Measurements from ENCODE around the gene MAD2L2.

Gene MAD2L2

GRCh38 chr1:11652203-11652780 lies 28.7 kb downstream of the MAD2L2 start:
- no peak overlapping the region for H3K9ac ChIP-seq (ENCODE audit: low read length in 2 of 2)
- H3K27ac ChIP-seq (ENCODE audit: low read length) = no peak overlapping the region
- peaks cover 33% of the 10 kb centered on the region for H3K4me1 ChIP-seq (ENCODE audit: control insufficient read depth, insufficient read depth, low read length)

GRCh38 chr1:11651017-11651416 lies 29.9 kb downstream of the MAD2L2 start:
- H3K4me3 ChIP-seq (ENCODE audit: low read length in 2 of 2) = peak overlapping the region in 1 of 2 donors; percentile 47
- peaks cover 33% of the 10 kb centered on the region for H3K4me1 ChIP-seq (ENCODE audit: control insufficient read depth, insufficient read depth, low read length)
- H3K9ac ChIP-seq (ENCODE audit: low read length in 2 of 2) = no peak overlapping the region
- H3K27ac ChIP-seq (ENCODE audit: low read length) = no peak overlapping the region
- peaks cover 17 to 27% of the 10 kb centered on the region in 2 donors for H3K27me3 ChIP-seq (ENCODE audit: control insufficient read depth in 1 of 2, insufficient read depth in 2 of 2, low read length in 2 of 2)
- H3K36me3 ChIP-seq (ENCODE audit: control insufficient read depth in 2 of 2, insufficient read depth in 2 of 2, low read length in 2 of 2) = no peaks in the 10 kb centered on the region
- H3K9me3 ChIP-seq (ENCODE audit: control insufficient read depth in 2 of 2, low read length in 2 of 2) = no peaks in the 10 kb centered on the region

More at GRCh38 chr1:11652203-11652780, 28.7 kb downstream of the MAD2L2 start:
- Histone ChIP-seq H3K4me3 (ENCODE audit: low read length in 2 of 2) (no peak overlapping the region), H3K9me3 (ENCODE audit: control insufficient read depth in 2 of 2, low read length in 2 of 2) (no peaks in the 10 kb centered on the region), H3K27me3 (ENCODE audit: control insufficient read depth in 1 of 2, insufficient read depth in 2 of 2, low read length in 2 of 2) (peaks cover 12 to 19% of the 10 kb centered on the region in 2 donors), H3K36me3 (ENCODE audit: control insufficient read depth in 2 of 2, insufficient read depth in 2 of 2, low read length in 2 of 2) (no peaks in the 10 kb centered on the region)

- H3K27ac ChIP-seq (ENCODE audit: low read length) = no peak overlapping the region
- H3K36me3 ChIP-seq (ENCODE audit: control insufficient read depth in 2 of 2, insufficient read depth in 2 of 2, low read length in 2 of 2) = no peaks in the 10 kb centered on the region
- H3K4me3 ChIP-seq (ENCODE audit: low read length in 2 of 2) = peak overlapping the region in 1 of 2 donors; percentile 47
- H3K4me1 ChIP-seq (ENCODE audit: control insufficient read depth, insufficient read depth, low read length) = peaks cover 28% of the 10 kb centered on the region
- H3K9ac ChIP-seq (ENCODE audit: low read length in 2 of 2) = no peak overlapping the region
- H3K27me3 ChIP-seq (ENCODE audit: control insufficient read depth in 1 of 2, insufficient read depth in 2 of 2, low read length in 2 of 2) = peaks cover 17 to 28% of the 10 kb centered on the region in 2 donors
- no peaks in the 10 kb centered on the region for H3K9me3 ChIP-seq (ENCODE audit: control insufficient read depth in 2 of 2, low read length in 2 of 2)
Observed at GRCh38 chr1:11650331-11650991, 30.5 kb downstream of the MAD2L2 start.

- no peak overlapping the region for H3K9ac ChIP-seq (ENCODE audit: low read length in 2 of 2)
- peaks cover 17 to 28% of the 10 kb centered on the region in 2 donors for H3K27me3 ChIP-seq (ENCODE audit: control insufficient read depth in 1 of 2, insufficient read depth in 2 of 2, low read length in 2 of 2)
- H3K4me3 ChIP-seq (ENCODE audit: low read length in 2 of 2) = peak overlapping the region in 1 of 2 donors; percentile 47
- peaks cover 24% of the 10 kb centered on the region for H3K4me1 ChIP-seq (ENCODE audit: control insufficient read depth, insufficient read depth, low read length)
- H3K27ac ChIP-seq (ENCODE audit: low read length) = no peak overlapping the region
- H3K9me3 ChIP-seq (ENCODE audit: control insufficient read depth in 2 of 2, low read length in 2 of 2) = no peaks in the 10 kb centered on the region
- no peaks in the 10 kb centered on the region for H3K36me3 ChIP-seq (ENCODE audit: control insufficient read depth in 2 of 2, insufficient read depth in 2 of 2, low read length in 2 of 2)
Observed at GRCh38 chr1:11649624-11650330, 31.2 kb downstream of the MAD2L2 start.

- Histone ChIP-seq H3K4me1 (ENCODE audit: control insufficient read depth, insufficient read depth, low read length) (peaks cover 24% of the 10 kb centered on the region), H3K27me3 (ENCODE audit: control insufficient read depth in 1 of 2, insufficient read depth in 2 of 2, low read length in 2 of 2) (peaks cover 17 to 28% of the 10 kb centered on the region in 2 donors), H3K9me3 (ENCODE audit: control insufficient read depth in 2 of 2, low read length in 2 of 2) (no peaks in the 10 kb centered on the region), H3K36me3 (ENCODE audit: control insufficient read depth in 2 of 2, insufficient read depth in 2 of 2, low read length in 2 of 2) (no peaks in the 10 kb centered on the region), H3K27ac (ENCODE audit: low read length) (no peak overlapping the region), H3K9ac (ENCODE audit: low read length in 2 of 2) (no peak overlapping the region), H3K4me3 (ENCODE audit: low read length in 2 of 2) (no peak overlapping the region)
Observed at GRCh38 chr1:11649237-11649623, 31.7 kb downstream of the MAD2L2 start.

- Histone ChIP-seq H3K9me3 (ENCODE audit: control insufficient read depth in 2 of 2, low read length in 2 of 2) (no peaks in the 10 kb centered on the region), H3K4me3 (ENCODE audit: low read length in 2 of 2) (no peak overlapping the region), H3K27me3 (ENCODE audit: control insufficient read depth in 1 of 2, insufficient read depth in 2 of 2, low read length in 2 of 2) (peaks cover 17 to 28% of the 10 kb centered on the region in 2 donors), H3K4me1 (ENCODE audit: control insufficient read depth, insufficient read depth, low read length) (peaks cover 19% of the 10 kb centered on the region), H3K9ac (ENCODE audit: low read length in 2 of 2) (no peak overlapping the region), H3K27ac (ENCODE audit: low read length) (no peak overlapping the region), H3K36me3 (ENCODE audit: control insufficient read depth in 2 of 2, insufficient read depth in 2 of 2, low read length in 2 of 2) (no peaks in the 10 kb centered on the region)
Observed at GRCh38 chr1:11648732-11649158, 32.2 kb downstream of the MAD2L2 start.

GRCh38 chr1:11648039-11648438 lies 32.9 kb downstream of the MAD2L2 start:
- Histone ChIP-seq H3K9ac (ENCODE audit: low read length in 2 of 2) (no peak overlapping the region), H3K36me3 (ENCODE audit: control insufficient read depth in 2 of 2, insufficient read depth in 2 of 2, low read length in 2 of 2) (no peaks in the 10 kb centered on the region), H3K27me3 (ENCODE audit: control insufficient read depth in 1 of 2, insufficient read depth in 2 of 2, low read length in 2 of 2) (peaks cover 17 to 28% of the 10 kb centered on the region in 2 donors), H3K9me3 (ENCODE audit: control insufficient read depth in 2 of 2, low read length in 2 of 2) (no peaks in the 10 kb centered on the region), H3K4me1 (ENCODE audit: control insufficient read depth, insufficient read depth, low read length) (peaks cover 19% of the 10 kb centered on the region), H3K27ac (ENCODE audit: low read length) (no peak overlapping the region), H3K4me3 (ENCODE audit: low read length in 2 of 2) (no peak overlapping the region)

GRCh38 chr1:11647333-11647732 lies 33.6 kb downstream of the MAD2L2 start:
- Histone ChIP-seq H3K27ac (ENCODE audit: low read length) (no peak overlapping the region), H3K9ac (ENCODE audit: low read length in 2 of 2) (no peak overlapping the region), H3K9me3 (ENCODE audit: control insufficient read depth in 2 of 2, low read length in 2 of 2) (no peaks in the 10 kb centered on the region), H3K27me3 (ENCODE audit: control insufficient read depth in 1 of 2, insufficient read depth in 2 of 2, low read length in 2 of 2) (peaks cover 17 to 28% of the 10 kb centered on the region in 2 donors), H3K4me1 (ENCODE audit: control insufficient read depth, insufficient read depth, low read length) (peaks cover 19% of the 10 kb centered on the region), H3K36me3 (ENCODE audit: control insufficient read depth in 2 of 2, insufficient read depth in 2 of 2, low read length in 2 of 2) (no peaks in the 10 kb centered on the region), H3K4me3 (ENCODE audit: low read length in 2 of 2) (no peak overlapping the region)

- H3K4me3 ChIP-seq (ENCODE audit: low read length in 2 of 2) = no peak overlapping the region
- no peaks in the 10 kb centered on the region for H3K9me3 ChIP-seq (ENCODE audit: control insufficient read depth in 2 of 2, low read length in 2 of 2)
- peaks cover 18 to 31% of the 10 kb centered on the region in 2 donors for H3K27me3 ChIP-seq (ENCODE audit: control insufficient read depth in 1 of 2, insufficient read depth in 2 of 2, low read length in 2 of 2)
- no peaks in the 10 kb centered on the region for H3K36me3 ChIP-seq (ENCODE audit: control insufficient read depth in 2 of 2, insufficient read depth in 2 of 2, low read length in 2 of 2)
- no peak overlapping the region for H3K27ac ChIP-seq (ENCODE audit: low read length)
- H3K4me1 ChIP-seq (ENCODE audit: control insufficient read depth, insufficient read depth, low read length) = peaks cover 19% of the 10 kb centered on the region
- H3K9ac ChIP-seq (ENCODE audit: low read length in 2 of 2) = no peak overlapping the region
Observed at GRCh38 chr1:11646317-11646716, 34.6 kb downstream of the MAD2L2 start.

- Histone ChIP-seq H3K9me3 (ENCODE audit: control insufficient read depth in 2 of 2, low read length in 2 of 2) (no peaks in the 10 kb centered on the region), H3K27ac (ENCODE audit: low read length) (no peak overlapping the region), H3K4me1 (ENCODE audit: control insufficient read depth, insufficient read depth, low read length) (peaks cover 17% of the 10 kb centered on the region), H3K4me3 (ENCODE audit: low read length in 2 of 2) (no peak overlapping the region), H3K27me3 (ENCODE audit: control insufficient read depth in 1 of 2, insufficient read depth in 2 of 2, low read length in 2 of 2) (peaks cover 18 to 30% of the 10 kb centered on the region in 2 donors), H3K9ac (ENCODE audit: low read length in 2 of 2) (no peak overlapping the region), H3K36me3 (ENCODE audit: control insufficient read depth in 2 of 2, insufficient read depth in 2 of 2, low read length in 2 of 2) (no peaks in the 10 kb centered on the region)
Observed at GRCh38 chr1:11645670-11646265, 35.2 kb downstream of the MAD2L2 start.
